Hepatocyte (in vitro differentiated cells): ENCODE measurements around the gene MEAK7.

Experiments
- EZH2phosphoT487 ChIP-seq: fragments of 200-600 bp; sonication (generic); IDR thresholded peaks from one replicate; pipeline ENCODE4 v1.6.1; 2018; ENCODE audit warnings: antibody characterized with exemption, mild to moderate bottlenecking, low read depth, moderate library complexity; ENCODE audit not compliant: unreplicated experiment, severe bottlenecking
- TF ChIP-seq, protein P1 (sequence below): fragments of 200-600 bp; sonication (generic); IDR thresholded peaks from 2 replicates; pipeline ENCODE4 v1.5.1; 2016; ENCODE audit warnings: antibody characterized with exemption, mild to moderate bottlenecking; ENCODE audit not compliant: poor library complexity

DNA sequence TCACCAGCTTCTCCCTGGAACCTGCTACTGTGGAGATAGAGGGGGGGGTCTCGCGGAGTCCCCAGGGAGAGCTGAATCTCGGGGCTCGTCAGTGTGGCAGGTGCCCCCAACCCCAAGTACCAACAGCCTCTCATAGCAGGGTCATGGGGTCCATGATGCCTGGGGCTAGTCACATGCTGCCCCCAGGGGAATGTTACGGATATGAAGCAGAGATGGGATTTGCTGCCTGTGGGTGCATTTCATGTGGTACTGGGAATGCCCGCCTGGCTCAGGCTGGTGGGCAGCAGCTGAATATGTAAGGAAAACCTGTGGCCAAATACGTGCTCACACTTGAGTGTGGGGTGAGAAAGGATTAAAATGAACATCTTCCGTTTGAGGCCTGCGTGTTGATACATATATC is 49.4 kb downstream of the MEAK7 start:
- TF ChIP-seq, protein P1, sequence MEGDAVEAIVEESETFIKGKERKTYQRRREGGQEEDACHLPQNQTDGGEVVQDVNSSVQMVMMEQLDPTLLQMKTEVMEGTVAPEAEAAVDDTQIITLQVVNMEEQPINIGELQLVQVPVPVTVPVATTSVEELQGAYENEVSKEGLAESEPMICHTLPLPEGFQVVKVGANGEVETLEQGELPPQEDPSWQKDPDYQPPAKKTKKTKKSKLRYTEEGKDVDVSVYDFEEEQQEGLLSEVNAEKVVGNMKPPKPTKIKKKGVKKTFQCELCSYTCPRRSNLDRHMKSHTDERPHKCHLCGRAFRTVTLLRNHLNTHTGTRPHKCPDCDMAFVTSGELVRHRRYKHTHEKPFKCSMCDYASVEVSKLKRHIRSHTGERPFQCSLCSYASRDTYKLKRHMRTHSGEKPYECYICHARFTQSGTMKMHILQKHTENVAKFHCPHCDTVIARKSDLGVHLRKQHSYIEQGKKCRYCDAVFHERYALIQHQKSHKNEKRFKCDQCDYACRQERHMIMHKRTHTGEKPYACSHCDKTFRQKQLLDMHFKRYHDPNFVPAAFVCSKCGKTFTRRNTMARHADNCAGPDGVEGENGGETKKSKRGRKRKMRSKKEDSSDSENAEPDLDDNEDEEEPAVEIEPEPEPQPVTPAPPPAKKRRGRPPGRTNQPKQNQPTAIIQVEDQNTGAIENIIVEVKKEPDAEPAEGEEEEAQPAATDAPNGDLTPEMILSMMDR = no peak
- TF ChIP-seq EZH2phosphoT487 = no peak
